HT-29 (cell line): ENCODE data around the gene TNS3. TPM values are rescaled to one million over a fixed set of nuclear protein-coding genes. Genes with fewer than 3 reads are reported as not detected.
"Not testable (repeated sequence)": the region's sequence is repeated elsewhere in the genome, so short reads cannot be mapped to it uniquely, and the experiment has no call there.

Experiments
- DNase-seq: peaks from one replicate; pipeline ENCODE4 v3.0.0-alpha.2; 2015; ENCODE audit warnings: low spot score
- total RNA-seq: library from RNA; depleted of rRNA; stranded (reverse); fragments of >200 nt; shearing (Covaris generic); gene quantifications from 2 replicates; pipeline ENCODE4 v1.2.3, GENCODE V29; 2014

TNS3 gene
- total RNA-seq, 1 experiment from 2014 or later: 45.2 TPM

DNA sequence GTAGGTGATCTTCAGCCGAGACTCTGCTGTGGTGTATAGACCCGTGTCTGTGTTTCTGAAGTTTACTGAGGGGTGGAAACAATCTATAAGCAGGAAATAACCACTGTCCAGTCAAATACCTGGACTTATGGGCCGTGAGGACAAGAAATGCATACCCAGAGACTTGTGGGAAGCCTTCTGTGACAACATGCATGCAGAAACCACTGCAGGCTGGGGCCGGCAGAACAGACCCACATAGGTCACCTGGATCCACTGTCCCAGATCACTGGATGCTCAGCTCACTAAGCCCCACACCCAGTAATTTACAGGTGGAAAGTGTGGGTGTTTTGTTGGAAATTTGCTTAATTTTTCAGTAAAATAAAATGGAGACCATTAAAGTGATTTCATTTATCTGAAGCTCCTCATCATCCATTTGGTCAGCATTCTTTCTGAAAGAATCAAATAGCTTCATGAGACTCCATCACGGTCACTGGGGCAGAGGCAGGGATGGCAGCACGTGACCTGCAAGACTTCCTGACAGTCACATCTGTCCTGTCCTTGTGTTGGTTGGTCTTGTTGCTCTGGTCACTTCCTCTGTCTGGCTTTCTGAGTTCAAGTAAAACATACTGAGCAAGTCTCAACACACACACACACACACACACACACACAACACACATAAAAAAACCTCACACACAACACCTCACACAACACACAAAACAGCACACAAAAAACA lies 108.3 kb downstream of the TNS3 start:
- DNase-seq: no peak

DNA sequence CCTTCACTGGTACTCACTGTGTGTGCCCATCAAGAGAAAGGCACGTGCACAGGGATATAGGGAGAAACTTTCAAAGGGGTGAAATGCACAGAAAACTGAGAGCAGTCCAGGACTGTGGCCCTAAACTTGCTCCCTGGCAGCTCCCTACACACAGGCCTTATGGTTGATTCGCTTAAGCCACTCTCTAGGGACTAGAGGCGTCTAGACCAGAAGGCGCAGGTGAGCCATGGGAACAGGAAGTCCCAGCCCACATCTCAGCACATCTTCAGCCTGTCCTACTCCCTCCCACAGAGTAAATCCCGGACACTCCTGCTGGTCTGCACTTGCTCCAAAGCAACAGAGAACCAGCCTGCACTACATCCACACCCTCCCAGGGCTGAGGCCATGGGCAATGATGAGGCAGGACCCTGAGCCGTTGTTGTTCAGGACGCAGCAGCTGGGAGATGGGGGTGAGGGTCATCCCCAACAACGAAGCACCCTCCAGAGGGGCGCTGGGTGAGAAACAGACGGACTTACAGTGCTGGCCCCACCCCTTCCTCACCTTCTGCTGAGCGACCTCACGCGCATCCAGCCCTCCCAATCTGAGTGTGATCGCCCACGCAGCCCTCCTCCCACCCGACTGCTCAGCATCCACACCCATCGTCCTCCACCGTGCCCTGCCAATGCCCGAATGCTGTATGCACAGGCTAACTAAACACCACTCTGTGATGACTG lies 109.3 kb downstream of the TNS3 start:
- no peak for DNase-seq

DNA sequence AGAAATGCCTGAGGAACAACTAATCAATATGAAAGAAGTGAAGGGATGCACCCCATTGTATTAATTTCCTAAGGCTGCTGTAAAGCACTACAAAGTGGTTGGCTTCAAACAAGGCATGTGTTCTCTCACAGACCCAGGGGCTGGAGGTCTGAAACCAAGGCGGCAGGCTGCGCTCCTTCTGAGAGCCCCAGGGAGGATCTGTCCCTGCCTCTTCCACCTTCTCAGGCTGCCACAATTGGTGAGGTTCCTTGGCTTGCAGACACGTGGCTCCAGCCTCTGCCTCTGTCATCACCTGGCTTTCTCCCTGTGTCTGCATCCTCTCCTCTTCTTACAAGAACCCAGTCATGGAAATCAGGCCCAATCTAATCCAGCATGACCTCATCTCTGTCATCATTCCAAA lies 110.1 kb downstream of the TNS3 start:
- no peak for DNase-seq

DNA sequence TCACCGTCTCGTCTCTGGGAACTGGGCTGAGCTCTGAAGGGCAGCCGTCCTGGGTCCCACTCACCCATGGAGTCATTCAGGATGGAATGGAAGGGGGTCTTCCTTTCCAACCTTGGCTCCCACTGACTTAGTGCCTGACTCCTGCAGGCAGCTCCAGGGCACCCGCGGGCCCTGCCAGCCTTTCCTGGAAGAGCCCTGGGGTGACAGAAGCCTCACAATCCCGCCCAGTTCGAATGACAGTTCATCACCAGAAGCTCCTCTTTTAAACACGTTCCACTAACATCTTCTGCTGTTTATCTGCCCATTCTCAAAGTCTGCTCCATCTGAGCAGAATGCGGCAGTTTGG lies 110.6 kb downstream of the TNS3 start:
- DNase-seq: no peak

DNA sequence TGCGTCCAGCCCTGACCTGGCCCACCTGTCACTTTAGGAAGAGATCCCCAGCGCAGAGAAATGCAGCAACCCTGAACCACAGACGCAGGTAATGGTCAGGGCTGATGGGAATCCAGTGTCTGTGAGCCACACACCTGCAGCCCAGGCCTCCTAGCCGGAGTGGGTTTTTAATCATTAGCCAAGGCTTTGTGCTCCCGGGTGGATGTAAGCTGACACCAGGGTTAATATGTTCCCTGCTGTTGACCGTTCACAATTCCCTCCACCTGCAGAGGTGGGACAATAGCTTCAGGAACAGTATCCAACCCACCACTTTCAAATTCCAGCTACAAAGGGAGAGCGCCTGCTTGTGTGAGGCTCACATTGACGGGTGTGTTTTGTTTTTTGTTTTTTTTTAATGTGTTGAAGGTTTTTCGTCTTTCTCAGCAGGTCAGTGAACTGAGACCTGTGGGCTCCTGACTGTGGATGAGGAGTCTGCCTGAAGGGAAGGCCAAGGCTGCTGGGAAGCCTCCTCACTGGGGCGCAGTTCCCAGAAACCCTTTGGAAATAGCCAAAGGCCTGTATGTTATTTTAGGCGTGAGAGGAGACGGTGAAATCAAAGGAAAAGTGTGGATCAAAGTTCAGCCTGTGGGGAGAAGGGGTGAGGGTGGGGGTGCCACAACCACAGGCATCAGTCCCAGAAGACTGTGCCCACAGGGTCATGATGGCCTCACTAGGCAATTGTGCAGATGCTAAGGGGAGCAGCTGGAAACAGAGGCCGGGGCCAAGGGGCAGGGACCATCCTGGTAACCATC lies 111.1 kb downstream of the TNS3 start:
- peak; percentile 95 for DNase-seq

DNA sequence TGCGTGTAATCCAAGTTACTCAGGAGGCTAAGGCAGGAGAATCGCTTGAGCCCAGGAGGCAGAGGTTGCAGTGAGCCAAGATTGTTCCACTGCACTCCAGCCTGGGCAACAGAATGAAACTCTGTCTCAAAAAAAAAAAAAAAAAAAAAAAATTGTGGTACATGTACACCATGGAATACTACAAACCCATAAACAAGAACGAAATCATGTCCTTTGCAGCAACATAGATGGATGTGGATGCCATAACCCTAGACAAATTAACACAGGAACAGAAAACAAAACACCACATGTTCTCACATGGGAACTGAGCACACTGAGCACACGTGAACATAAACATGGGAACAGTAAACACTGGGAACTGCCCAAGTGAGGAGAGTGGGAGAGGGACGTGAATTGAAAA lies 112.1 kb downstream of the TNS3 start:
- DNase-seq: not testable (repeated sequence)

DNA sequence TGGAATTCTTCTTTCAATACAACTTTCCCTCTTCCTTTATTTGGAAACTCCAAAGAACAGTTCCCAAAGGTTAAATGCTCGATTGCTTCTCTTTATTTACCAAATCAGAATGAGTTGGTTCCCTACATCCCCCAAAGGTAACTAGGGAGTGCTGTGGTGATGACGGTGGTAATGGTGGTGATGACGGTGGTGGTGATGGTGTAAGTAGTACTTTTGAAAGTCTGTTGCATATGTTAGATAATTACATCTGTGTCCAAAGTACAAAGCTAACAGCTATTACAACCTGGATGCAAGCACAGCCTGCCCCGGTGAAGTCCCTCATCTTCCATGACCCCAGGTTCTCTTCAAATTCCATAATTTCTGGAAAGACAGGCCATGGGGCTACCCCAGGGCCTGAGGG lies 115.1 kb downstream of the TNS3 start:
- DNase-seq: no peak

DNA sequence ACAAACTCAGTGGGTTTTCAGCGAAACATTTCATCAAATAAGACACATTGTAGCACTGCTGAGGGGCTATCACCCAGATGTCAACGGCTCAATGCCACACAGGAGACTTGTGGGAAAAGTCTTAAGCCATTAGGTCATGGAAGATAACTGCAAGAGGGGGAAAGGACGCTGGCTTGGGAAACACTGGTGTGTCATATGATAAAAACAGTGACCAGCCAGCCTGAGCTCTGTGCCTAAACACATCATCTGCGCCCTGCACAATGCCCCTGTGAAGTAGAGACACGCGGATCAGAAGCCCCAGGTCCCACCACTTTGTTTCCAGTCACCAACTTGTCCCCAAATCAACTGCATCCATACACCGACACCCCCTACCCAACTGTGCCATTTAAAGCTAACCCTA lies 116.7 kb downstream of the TNS3 start:
- DNase-seq: no peak

DNA sequence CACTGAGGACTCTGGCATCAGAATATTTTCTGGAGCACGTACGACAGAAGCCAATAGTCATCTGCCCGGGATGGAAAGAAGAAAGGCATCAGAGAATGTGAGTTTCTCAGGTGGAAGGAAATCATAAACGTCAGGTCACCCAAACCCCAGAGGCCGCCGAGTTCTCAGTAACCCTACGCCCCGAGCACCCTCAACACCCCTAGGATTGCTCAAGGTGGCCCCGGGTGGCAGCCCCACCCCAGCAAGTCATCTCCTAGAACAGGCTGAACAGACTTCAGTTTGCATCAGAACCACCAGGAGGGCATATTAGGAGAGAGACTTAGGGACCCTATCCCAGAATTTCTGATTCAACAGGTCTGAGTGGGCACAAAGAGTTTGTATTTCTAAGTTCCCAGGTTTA lies 117.6 kb downstream of the TNS3 start:
- DNase-seq: no peak

DNA sequence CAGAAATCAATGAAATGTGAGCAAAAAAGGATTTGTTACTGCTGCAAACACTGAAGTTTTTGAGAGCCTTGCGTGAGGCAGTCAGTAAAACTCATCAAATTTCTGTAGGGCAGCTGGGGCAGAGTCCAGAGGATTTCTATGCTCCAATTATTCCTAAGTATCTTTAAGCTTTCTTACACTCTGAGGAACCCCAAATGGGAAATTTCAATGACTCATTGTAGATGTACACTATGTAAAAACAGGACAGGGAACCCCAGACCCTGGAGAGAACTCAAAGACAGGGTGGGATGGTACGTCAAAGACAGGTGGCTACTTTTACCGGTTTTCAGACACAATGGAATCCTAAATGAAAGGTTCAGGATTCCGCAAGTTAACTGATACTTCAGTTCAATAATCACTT lies 120.2 kb downstream of the TNS3 start:
- no peak for DNase-seq

DNA sequence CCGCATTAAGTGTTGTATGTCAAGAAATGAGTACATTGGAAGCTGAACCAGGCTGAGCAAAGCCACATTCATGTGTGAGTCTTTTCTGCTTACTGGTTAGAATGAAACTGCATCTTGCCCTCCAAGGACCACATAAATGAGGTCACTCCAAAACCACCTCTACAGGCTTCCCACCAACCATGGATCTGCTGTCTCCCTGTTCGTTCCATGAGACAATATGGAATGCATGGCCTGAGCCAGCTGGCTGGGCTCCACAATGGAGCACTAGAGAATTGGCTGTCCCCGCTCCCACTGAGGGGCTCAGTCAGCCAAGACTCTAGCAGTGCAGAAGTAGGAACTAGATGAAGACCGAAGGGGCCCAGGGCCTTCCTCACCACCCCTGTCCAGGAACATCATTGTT lies 120.8 kb downstream of the TNS3 start:
- no peak for DNase-seq

DNA sequence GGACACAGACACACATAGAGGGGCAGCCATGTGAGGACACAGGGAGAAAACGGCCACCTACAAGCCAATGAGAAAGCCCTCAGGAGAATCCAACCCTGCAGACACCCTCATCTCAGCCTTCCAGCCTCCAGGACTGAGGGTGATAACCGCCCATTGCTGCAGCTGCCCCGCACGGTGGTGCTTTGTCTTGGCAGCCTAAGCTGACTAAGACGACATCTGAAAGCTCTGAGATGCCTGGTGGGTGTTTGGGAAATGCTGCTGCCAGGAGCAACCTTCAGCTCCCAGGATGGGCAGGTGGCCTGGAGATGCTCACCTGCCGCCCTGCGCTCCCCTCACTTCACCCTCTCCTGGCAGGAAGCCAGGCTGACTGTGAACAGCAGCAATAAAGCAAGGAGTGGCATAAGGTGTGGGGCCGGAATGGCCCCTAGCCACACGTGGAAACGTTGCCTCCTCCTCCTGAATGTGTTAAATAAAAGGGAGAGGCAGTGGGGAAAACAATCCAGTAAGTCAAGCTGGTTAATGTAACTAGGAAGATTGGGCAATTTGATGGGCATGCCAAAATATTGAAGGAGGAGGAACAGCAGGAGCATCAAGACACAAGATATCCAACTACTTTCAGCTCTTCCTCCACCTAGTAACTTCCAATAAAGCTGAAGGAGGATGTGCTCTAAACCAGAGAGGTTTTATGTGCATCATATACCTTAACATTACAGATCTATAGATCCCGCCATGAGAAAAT lies 121.5 kb downstream of the TNS3 start:
- DNase-seq: peak; percentile 40

DNA sequence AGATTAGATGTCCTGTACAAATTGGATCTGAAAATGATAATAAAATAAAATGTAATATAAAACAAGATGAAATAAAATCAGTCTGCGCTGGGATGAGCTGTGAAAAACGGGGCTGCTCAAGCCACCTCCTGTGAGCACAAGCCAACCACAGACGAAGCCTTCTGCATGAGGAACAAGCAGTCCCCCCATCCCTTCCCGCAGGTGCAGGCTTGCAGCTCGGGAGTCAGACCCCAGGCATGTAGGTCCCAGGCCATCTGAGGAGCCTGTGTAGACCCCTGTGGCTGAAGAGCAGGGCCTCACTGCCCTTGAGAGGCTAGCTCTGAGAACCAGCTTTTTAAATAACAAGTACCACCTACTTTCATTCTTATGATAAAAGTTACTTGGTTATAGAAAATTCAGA lies 123.4 kb downstream of the TNS3 start:
- DNase-seq: no peak

DNA sequence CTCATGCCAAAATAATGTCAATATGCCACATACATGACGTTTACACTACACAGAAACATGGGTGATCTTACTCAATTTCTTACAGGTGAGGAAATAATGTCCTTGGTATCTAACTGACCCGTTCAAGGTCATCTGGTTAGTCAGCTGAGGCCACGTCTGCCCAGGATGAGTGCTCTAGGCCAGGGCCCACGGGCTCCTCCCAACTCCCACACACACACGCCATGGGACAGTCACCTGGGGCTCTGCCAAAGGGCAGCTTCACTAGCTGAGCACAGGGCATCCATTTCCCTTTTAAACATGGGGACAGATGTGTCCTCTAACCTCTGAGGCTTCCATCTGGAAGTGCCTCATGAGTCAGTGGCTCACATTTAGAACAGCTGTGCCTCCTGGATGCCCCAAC lies 123.9 kb downstream of the TNS3 start:
- no peak for DNase-seq

DNA sequence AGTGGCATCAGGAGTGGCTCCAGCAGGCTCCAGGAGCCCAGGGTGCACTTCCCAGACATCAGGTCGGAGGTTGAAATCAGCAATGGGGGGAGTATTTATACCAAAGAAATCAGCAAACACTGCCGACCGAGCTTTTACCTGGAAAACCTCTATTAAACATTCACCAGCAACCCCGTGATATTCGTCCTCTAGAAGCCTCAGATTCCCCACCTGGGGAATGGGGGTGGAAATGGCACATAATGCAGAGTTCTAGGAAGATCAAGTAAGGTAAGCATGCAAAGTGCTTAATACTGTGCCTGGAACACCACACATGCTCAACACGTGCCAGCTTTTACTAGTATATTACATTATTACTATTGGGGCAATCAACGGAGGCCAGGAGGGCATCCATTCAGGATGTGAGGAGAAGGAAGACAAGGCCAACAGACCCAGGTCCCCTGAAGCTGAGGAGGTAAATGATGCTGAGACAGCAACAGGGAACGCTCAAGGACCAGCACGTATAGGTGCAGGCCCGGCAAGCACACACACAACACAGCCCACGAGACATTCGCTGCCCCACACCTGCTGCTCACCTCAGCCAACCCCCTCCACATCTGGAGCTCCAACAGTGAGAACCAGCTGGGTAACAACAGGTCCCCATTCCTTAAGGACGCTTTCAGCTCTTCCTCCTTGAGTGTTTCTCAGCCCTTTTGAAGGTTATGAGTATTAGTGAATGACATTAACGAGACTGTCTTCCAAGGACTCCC lies 125.5 kb downstream of the TNS3 start:
- no peak for DNase-seq

DNA sequence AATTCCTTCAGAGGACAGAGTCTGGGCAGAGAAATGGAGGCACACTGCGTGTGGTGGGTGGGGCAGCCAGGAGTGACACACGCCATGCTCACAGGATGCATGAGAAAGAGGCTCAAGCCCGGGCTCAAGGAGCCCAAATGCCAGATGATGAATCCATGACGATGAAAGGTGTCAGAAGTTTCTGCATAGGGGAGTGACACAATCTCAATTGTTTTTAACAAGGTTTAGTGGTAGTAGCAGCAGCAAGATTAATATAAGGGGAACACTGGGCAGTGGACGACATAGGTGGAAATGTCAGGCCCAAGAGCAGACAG lies 126.1 kb downstream of the TNS3 start:
- DNase-seq: no peak

DNA sequence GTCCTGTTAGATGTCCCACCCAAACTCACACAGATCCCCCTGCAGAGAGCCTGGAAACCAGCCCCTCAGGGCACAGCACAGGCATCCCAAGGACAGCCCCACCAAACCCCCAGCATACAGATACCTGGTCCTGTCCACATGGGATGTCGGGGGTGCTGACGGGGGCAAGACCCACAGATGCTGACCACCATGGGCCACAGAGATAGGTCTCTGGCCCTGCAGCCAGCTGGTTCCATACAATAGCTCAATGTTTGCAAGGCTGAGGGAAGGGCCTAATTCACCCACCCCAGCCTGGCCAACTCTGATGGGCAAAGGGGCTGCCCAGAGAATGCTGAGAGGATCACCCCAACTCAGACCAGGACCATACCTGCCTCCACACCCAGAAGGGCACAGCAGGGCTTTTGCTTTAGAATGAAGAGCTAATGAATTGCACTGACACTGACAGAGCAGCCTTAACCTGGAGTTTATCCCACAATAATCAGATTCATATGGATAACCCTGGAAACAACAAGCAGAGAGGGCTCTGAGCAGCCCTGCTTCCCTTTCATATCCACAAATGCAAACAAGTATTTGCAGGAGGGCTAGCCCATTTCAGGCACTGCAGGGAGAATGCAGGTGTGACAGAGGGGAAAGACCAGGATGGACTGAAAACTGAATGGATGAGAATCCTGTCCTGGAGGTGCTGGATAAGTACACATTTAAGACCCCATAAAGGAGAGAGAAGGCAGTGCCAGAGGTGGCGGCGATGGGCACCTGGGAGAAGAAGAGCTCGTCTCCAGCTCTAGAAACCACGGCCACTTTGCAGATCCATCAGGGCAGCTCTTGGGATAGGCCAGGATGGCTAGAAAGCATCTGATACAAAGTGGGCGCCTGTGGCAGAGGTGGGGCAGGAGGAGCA lies 126.7 kb downstream of the TNS3 start:
- no peak for DNase-seq

DNA sequence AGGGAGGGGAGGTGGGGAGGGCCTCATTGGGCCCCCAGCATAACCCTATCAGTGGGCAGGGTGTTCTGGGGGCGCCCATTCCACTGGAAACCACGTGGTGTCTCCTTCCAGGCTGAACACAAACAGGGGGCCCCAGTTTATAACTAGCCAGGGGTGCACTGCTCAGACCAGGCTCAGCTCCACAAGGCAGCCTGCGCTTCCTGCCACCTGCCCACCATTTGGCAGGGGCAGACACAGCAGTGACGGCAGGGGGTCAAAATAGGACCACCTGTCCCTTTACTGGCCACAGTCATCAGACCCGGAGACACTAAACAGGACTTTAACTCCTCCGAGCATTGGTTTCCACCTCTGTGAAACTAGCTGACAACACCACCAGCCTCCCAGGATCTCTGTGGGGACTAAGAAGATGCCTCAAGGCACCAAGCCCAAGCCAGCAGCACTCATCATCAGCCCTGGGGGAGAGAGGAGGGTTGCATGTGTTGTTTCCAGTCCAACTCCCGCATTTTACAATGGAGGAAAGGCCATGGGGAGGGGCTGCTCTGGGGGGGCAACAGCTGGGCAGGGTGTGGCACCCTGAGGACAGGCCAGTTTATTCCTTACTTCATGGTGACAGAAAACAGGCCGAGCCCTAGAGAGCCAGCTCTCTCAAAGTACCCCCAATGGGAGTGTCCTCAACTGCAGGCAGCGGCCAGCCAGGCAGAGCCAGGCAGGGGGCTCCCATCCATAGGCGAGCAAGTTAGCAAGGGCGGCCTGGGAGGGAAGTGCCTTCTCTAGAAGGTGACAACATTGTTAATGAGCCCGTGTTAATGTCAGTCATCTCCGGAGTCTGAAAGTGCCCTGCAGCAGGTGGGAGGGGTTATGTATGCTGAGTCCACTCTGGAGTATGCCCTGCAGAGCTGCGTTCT lies 127.6 kb downstream of the TNS3 start:
- DNase-seq: no peak
